ENCODE results near the gene BARHL1.

DNA sequence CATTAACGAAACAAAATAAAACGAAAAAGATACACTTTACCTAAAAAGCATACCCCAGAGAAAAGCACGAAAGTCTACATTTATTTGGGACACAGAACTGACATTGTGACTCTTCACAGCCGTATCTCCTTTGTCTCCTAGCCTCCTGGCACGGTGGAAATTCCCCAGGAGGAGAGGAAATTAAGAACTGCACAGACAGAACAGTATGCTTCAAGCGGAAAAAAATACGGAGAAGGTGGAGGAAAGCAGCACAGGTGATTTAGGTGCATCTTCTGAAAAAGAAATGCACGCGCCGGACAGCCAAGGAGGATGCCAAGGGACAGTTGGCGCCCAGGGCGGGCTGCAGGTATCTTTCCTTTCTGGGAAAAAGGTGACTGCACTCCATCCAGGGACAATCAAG is 55.4 kb downstream of the BARHL1 start:
- TF ChIP-seq, protein P1, sequence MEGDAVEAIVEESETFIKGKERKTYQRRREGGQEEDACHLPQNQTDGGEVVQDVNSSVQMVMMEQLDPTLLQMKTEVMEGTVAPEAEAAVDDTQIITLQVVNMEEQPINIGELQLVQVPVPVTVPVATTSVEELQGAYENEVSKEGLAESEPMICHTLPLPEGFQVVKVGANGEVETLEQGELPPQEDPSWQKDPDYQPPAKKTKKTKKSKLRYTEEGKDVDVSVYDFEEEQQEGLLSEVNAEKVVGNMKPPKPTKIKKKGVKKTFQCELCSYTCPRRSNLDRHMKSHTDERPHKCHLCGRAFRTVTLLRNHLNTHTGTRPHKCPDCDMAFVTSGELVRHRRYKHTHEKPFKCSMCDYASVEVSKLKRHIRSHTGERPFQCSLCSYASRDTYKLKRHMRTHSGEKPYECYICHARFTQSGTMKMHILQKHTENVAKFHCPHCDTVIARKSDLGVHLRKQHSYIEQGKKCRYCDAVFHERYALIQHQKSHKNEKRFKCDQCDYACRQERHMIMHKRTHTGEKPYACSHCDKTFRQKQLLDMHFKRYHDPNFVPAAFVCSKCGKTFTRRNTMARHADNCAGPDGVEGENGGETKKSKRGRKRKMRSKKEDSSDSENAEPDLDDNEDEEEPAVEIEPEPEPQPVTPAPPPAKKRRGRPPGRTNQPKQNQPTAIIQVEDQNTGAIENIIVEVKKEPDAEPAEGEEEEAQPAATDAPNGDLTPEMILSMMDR (IDR thresholded peaks at IDR 0.05): no peak
- TF ChIP-seq ELK1 (IDR thresholded peaks at IDR 0.05; ENCODE audit: low read depth, low read length): no peak
- TF ChIP-seq CEBPB (IDR thresholded peaks at IDR 0.05): no peak
- TF ChIP-seq RAD21 (conservative IDR thresholded peaks at IDR 0.05 in 1 of 2, IDR thresholded peaks at IDR 0.05 in 1 of 2): no peak
- no peak for TF ChIP-seq PBX3 (IDR thresholded peaks at IDR 0.05)
- no peak for TF ChIP-seq POLR2A (IDR thresholded peaks at IDR 0.05; ENCODE audit: low read length)
- no peak for TF ChIP-seq EP300 (IDR thresholded peaks at IDR 0.05)
- no peak for TF ChIP-seq SREBF2 (IDR thresholded peaks at IDR 0.05)
- no peak for TF ChIP-seq ZSCAN20 (CRISPR knock-in tag; IDR thresholded peaks at IDR 0.05)
- TF ChIP-seq, protein P2, sequence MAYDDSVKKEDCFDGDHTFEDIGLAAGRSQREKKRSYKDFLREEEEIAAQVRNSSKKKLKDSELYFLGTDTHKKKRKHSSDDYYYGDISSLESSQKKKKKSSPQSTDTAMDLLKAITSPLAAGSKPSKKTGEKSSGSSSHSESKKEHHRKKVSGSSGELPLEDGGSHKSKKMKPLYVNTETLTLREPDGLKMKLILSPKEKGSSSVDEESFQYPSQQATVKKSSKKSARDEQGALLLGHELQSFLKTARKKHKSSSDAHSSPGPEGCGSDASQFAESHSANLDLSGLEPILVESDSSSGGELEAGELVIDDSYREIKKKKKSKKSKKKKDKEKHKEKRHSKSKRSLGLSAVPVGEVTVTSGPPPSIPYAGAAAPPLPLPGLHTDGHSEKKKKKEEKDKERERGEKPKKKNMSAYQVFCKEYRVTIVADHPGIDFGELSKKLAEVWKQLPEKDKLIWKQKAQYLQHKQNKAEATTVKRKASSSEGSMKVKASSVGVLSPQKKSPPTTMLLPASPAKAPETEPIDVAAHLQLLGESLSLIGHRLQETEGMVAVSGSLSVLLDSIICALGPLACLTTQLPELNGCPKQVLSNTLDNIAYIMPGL (CRISPR knock-in tag; IDR thresholded peaks at IDR 0.05; ENCODE audit: borderline replicate concordance): no peak
- no peak for TF ChIP-seq MYC (IDR thresholded peaks at IDR 0.05; ENCODE audit: borderline replicate concordance, low read length)
- no peak for TF ChIP-seq NR3C1 (IDR thresholded peaks at IDR 0.05)
- TF ChIP-seq, protein P3, sequence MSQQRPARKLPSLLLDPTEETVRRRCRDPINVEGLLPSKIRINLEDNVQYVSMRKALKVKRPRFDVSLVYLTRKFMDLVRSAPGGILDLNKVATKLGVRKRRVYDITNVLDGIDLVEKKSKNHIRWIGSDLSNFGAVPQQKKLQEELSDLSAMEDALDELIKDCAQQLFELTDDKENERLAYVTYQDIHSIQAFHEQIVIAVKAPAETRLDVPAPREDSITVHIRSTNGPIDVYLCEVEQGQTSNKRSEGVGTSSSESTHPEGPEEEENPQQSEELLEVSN (IDR thresholded peaks at IDR 0.05; ENCODE audit: borderline replicate concordance, low read depth): no peak
